ENCODE measurements around the gene MORN4. TPM values are rescaled to one million over a fixed set of nuclear protein-coding genes. Genes with fewer than 3 reads are reported as not detected.

MORN4 gene
- total and polyA plus RNA-seq, 9 of the 15 experiments (the other 6 are each of a cell fraction or from before 2014, with no cell fraction given) = 8.3 to 23.9 (median 11.7) TPM

- no peak for TF ChIP-seq GTF3C2 (IDR thresholded peaks at IDR 0.05; ENCODE audit: borderline replicate concordance, extremely low read depth, insufficient read length)
- TF ChIP-seq GTF2E2 (tag; IDR thresholded peaks at IDR 0.05) = no peak
- TF ChIP-seq L3MBTL2 (IDR thresholded peaks at IDR 0.05) = no peak
- no peak for TF ChIP-seq ZNF274 (IDR thresholded peaks at IDR 0.05; ENCODE audit: borderline replicate concordance, low read depth, low read length)
- TF ChIP-seq TFE3 (CRISPR knock-in tag; IDR thresholded peaks at IDR 0.05) = no peak
- TF ChIP-seq ZBTB12 (CRISPR knock-in tag; IDR thresholded peaks at IDR 0.05) = no peak
- TF ChIP-seq MLLT1 (IDR thresholded peaks at IDR 0.05) = no peak
- TF ChIP-seq RAD21 (CRISPR knock-in tag; conservative IDR thresholded peaks at IDR 0.05 in 1 of 2, IDR thresholded peaks at IDR 0.05 in 1 of 2) = no peak
- TF ChIP-seq RBM25 (IDR thresholded peaks at IDR 0.05; ENCODE audit: low read depth, low read length, severe bottlenecking) = no peak
- TF ChIP-seq MBD1 (CRISPR knock-in tag; IDR thresholded peaks at IDR 0.05) = no peak
- TF ChIP-seq ZBED1 (IDR thresholded peaks at IDR 0.05) = no peak
- no peak for TF ChIP-seq NR4A1 (CRISPR knock-in tag; IDR thresholded peaks at IDR 0.05)
- no peak for TF ChIP-seq NR4A1 (tag; IDR thresholded peaks at IDR 0.05)
- no peak for TF ChIP-seq ID3 (CRISPR knock-in tag; IDR thresholded peaks at IDR 0.05)
- TF ChIP-seq ID3 (tag; IDR thresholded peaks at IDR 0.05) = no peak
- no peak for TF ChIP-seq PCBP1 (IDR thresholded peaks at IDR 0.05; ENCODE audit: low read depth, low read length, poor library complexity, severe bottlenecking)
- no peak for TF ChIP-seq NELFE (IDR thresholded peaks at IDR 0.05; ENCODE audit: insufficient read depth, insufficient read length)
Observed at GRCh38 chr10:97648562-97649404, 15.5 kb upstream of the MORN4 start (continued).
